CD14-positive monocyte (primary cell): ENCODE data around the gene TSPAN32. TPM values are rescaled to one million over a fixed set of nuclear protein-coding genes. Genes with fewer than 3 reads are reported as not detected.

Experiments
- DNase-seq, 3 donors: peaks; one replicate each; pipeline ENCODE4 v3.0.0-alpha.2; 2011 to 2022
- H2AFZ ChIP-seq: 2 replicates; pipeline ENCODE4 v1.6.0; 2012; ENCODE audit warnings: mild to moderate bottlenecking, low read depth, low read length, inconsistent platforms; ENCODE audit not compliant: insufficient read depth, poor library complexity, severe bottlenecking
- H3K27ac ChIP-seq, 2 donors: 1 replicate in 1 of 2; 2 replicates in 1 of 2; pipeline ENCODE4 v1.5.1; 2012 to 2013; ENCODE audit warnings: low read length in 2 of 2, control low read depth in 1 of 2, inconsistent platforms in 1 of 2, low read depth in 1 of 2, mild to moderate bottlenecking in 1 of 2
- H3K27me3 ChIP-seq, 2 donors: one replicate each; pipeline versions ENCODE4 v1.6.0 to v1.6.1; 2011 to 2013; ENCODE audit warnings: low read length in 2 of 2; ENCODE audit not compliant: control insufficient read depth in 2 of 2, insufficient read depth in 2 of 2
- H3K36me3 ChIP-seq, 2 donors: replicated peaks in 1 of 2; 1 replicate in 1 of 2; 2 replicates in 1 of 2; pipeline versions ENCODE4 v1.5.1 to v1.6.1; 2012 to 2013; ENCODE audit warnings: low read length in 2 of 2, control low read depth in 1 of 2, inconsistent platforms in 1 of 2, mild to moderate bottlenecking in 1 of 2; ENCODE audit not compliant: insufficient read depth in 2 of 2, control insufficient read depth in 1 of 2
- H3K4me1 ChIP-seq, 2 donors: 1 replicate in 1 of 2; 2 replicates in 1 of 2; pipeline versions ENCODE4 v1.5.1 to v1.6.1; 2012 to 2013; ENCODE audit warnings: low read length in 2 of 2, control low read depth in 1 of 2, inconsistent platforms in 1 of 2, mild to moderate bottlenecking in 1 of 2, moderate library complexity in 1 of 2; ENCODE audit not compliant: insufficient read depth in 2 of 2, control insufficient read depth in 1 of 2
- H3K4me2 ChIP-seq: replicated peaks from 2 replicates; pipeline ENCODE3; 2012; ENCODE audit warnings: low read length, moderate library complexity, mild to moderate bottlenecking; ENCODE audit not compliant: poor library complexity, severe bottlenecking; ENCODE audit errors: extremely low read depth
- H3K4me3 ChIP-seq, 3 experiments: fragments of 200-600 bp in 1 of 3; sonication (generic) in 1 of 3; replicated peaks in 1 of 3; 1 replicate in 2 of 3; 2 replicates in 1 of 3; pipeline ENCODE4 v1.5.1; 2011 to 2013; ENCODE audit warnings: low read length in 3 of 3, mild to moderate bottlenecking in 3 of 3, control low read depth in 2 of 3, low read depth in 2 of 3, inconsistent platforms in 1 of 3, moderate library complexity in 1 of 3
- H3K79me2 ChIP-seq: 2 replicates; pipeline ENCODE4 v1.6.0; 2012; ENCODE audit warnings: mild to moderate bottlenecking, control low read depth, inconsistent platforms, low read length, moderate library complexity; ENCODE audit not compliant: insufficient read depth
- H3K9ac ChIP-seq: 2 replicates; pipeline ENCODE4 v1.6.0; 2017; ENCODE audit warnings: low read length, mild to moderate bottlenecking; ENCODE audit not compliant: insufficient read depth, poor library complexity, severe bottlenecking
- H3K9me3 ChIP-seq, 2 donors: replicated peaks in 1 of 2; 1 replicate in 1 of 2; 2 replicates in 1 of 2; pipeline versions ENCODE4 v1.5.1 to v1.6.1; 2012 to 2013; ENCODE audit warnings: low read length in 2 of 2, control low read depth in 1 of 2; ENCODE audit not compliant: control insufficient read depth in 1 of 2, insufficient read depth in 1 of 2
- H4K20me1 ChIP-seq: 2 replicates; pipeline ENCODE4 v1.6.0; 2012; ENCODE audit warnings: mild to moderate bottlenecking, low read length, control low read depth, moderate library complexity; ENCODE audit not compliant: insufficient read depth
- H3K27ac Mint-ChIP-seq, 7 donors: one replicate each; pipeline ENCODE4 v1.8.0; 2020; ENCODE audit warnings: mild to moderate bottlenecking in 7 of 7, mixed read lengths in 7 of 7, moderate library complexity in 6 of 7, inconsistent platforms in 2 of 7
- H3K27me3 Mint-ChIP-seq, 3 donors: one replicate each; pipeline ENCODE4 v1.8.0; 2021 to 2022; ENCODE audit warnings: low read depth in 3 of 3, mild to moderate bottlenecking in 3 of 3, mixed read lengths in 3 of 3, moderate library complexity in 3 of 3, inconsistent platforms in 1 of 3
- H3K36me3 Mint-ChIP-seq, 2 donors: one replicate each; pipeline ENCODE4 v1.8.0; 2020; ENCODE audit warnings: mixed read lengths in 2 of 2, inconsistent platforms in 1 of 2, mild to moderate bottlenecking in 1 of 2
- H3K4me1 Mint-ChIP-seq: one replicate; pipeline ENCODE4 v1.8.0; 2020; ENCODE audit warnings: mild to moderate bottlenecking, mixed read lengths
- H3K4me3 Mint-ChIP-seq, 2 donors: one replicate each; pipeline ENCODE4 v1.8.0; 2020; ENCODE audit warnings: mild to moderate bottlenecking in 2 of 2, mixed read lengths in 2 of 2, moderate library complexity in 1 of 2
- H3K9me3 Mint-ChIP-seq, 7 donors: one replicate each; pipeline ENCODE4 v1.8.0; 2020 to 2022; ENCODE audit warnings: mixed read lengths in 7 of 7, mild to moderate bottlenecking in 6 of 7, moderate library complexity in 6 of 7, inconsistent platforms in 2 of 7
- CTCF ChIP-seq: fragments of 200-600 bp; IDR thresholded peaks from one replicate; pipeline ENCODE4 v1.8.0; 2022; ENCODE audit warnings: antibody characterized with exemption, mild to moderate bottlenecking
- WGBS: methylation state at CpG from one replicate; pipeline ENCODE4 v1.1.5; 2013; ENCODE audit warnings: missing lambda C conversion rate; ENCODE audit not compliant: insufficient coverage; 5-methylcytosine and 5-hydroxymethylcytosine counted together
- intact Hi-C, 2 donors: fragments of 100-400 bp; cut with micrococcal nuclease; formaldehyde crosslinking; loops; one replicate each; pipeline versions ENCODE4 v1.15.0 to v1.15.1; 2023
- polyA plus RNA-seq, 3 donors: library from polyadenylated mRNA; depleted of rRNA in 1 of 3; unstranded in 2 of 3; stranded (reverse) in 1 of 3; fragments of 300-500 nt in 2 of 3; fragments of >200 nt in 1 of 3; fragmentation: Illumina TruSeq in 2 of 3; gene quantifications; 1 replicate in 2 of 3; 2 replicates in 1 of 3; pipeline ENCODE4 v1.2.3, GENCODE V29; 2012 to 2021

Gene TSPAN32
- polyA plus RNA-seq, 3 donors: 34.8 to 136 (median 82.5) TPM

DNA sequence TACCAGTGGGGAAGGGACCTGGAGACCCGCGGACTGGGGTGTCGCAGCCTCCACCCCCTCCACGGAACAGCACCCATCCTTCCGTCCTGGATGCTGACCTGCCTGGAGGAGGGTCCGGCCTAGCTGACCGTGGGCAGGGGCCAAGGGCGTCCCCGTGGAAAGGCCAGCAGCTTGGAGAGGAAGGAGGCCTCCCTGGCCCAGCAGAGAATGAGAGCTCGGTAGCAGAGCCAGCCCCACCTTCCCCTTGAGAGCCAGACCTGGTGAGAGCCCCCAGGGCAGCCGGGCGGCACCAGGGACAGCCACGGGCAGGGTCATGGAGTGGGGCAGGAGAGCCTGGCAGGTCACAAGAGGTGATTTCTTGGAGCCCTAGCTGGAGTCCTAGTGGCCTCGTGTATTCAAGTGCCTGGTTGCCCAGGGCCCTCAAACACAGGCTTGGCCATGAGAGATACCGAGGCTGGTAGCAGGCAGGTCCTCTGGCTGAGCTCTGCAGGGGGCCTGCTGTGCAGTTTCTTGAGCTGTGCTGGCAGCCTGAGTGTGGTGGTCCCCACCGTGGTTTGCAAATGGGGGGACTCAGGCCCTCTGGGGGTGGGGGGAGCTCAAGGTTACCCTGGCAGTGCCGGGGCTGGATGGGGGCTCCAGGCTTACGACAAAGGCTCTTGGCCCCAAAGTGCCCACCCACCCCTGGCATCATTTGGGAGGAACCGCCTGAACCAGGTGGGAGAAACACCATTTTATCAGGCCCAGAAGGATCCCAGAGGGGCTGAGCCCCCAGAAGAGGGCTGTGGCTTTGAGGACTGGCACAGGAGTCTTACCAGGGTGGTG is 7.6 kb downstream of the TSPAN32 start:
- no peak for DNase-seq
- intact Hi-C loops: loop anchor here in 1 of 2 donors (10.0 kb wide), 1 partner anchor 575 kb away; the partner anchor contains the start of gene CDKN1C

More for the DNA sequence above, 7.6 kb downstream of the TSPAN32 start:
- 97% methylated on average over 12 of the region's 19 CpGs for WGBS
- H3K9me3 Mint-ChIP-seq: no peaks in the 10 kb centered on the region
- Histone ChIP-seq H3K27ac (no peak overlapping the region), H3K4me1 (peaks cover 34 to 35% of the 10 kb centered on the region in 2 donors), H2AFZ (no peak overlapping the region), H3K79me2 (peaks cover 31% of the 10 kb centered on the region), H3K9ac (no peak overlapping the region), H3K4me3 (no peak overlapping the region), H3K4me2 (no peak overlapping the region), H3K36me3 (no peaks in the 10 kb centered on the region), H3K27me3 (no peaks in the 10 kb centered on the region), H3K9me3 (no peaks in the 10 kb centered on the region), H4K20me1 (peaks cover 96% of the 10 kb centered on the region)
- peaks cover 8 to 13% of the 10 kb centered on the region in 2 donors for H3K36me3 Mint-ChIP-seq
- TF ChIP-seq CTCF: no peak
- no peak overlapping the region for H3K27ac Mint-ChIP-seq
- peaks cover 30% of the 10 kb centered on the region for H3K4me1 Mint-ChIP-seq
- no peak overlapping the region for H3K4me3 Mint-ChIP-seq
- peaks cover 0 to 4% (median 0%) of the 10 kb centered on the region in 3 donors for H3K27me3 Mint-ChIP-seq
